COR-L47 (cell line): ENCODE measurements around the gene PTPRK.

Source experiments
- DNase-seq: peaks from one replicate; lab custom pipeline; 2025; lab: John Stamatoyannopoulos, UW

The PTPRK gene

GRCh38 chr6:128242765-128243403, 277.5 kb downstream of the PTPRK start:
- no peak for DNase-seq

GRCh38 chr6:128241216-128241615, 279.2 kb downstream of the PTPRK start:
- no peak for DNase-seq

- no peak for DNase-seq
Measured at GRCh38 chr6:128240024-128240428, 280.4 kb downstream of the PTPRK start.

- no peak for DNase-seq
Measured at GRCh38 chr6:128239146-128239545, 281.3 kb downstream of the PTPRK start.

GRCh38 chr6:128238225-128238624, 282.2 kb downstream of the PTPRK start:
- DNase-seq, result no peak

GRCh38 chr6:128235556-128235955, 284.8 kb downstream of the PTPRK start:
- DNase-seq, result no peak

- DNase-seq, result peak; percentile 68
Measured at GRCh38 chr6:128233531-128233930, 286.9 kb downstream of the PTPRK start.

GRCh38 chr6:128230267-128230989, 290.0 kb downstream of the PTPRK start:
- no peak for DNase-seq

- no peak for DNase-seq
Measured at GRCh38 chr6:128225612-128226011, 294.8 kb downstream of the PTPRK start.

- no peak for DNase-seq
Measured at GRCh38 chr6:128216917-128217316, 303.5 kb downstream of the PTPRK start.

- no peak for DNase-seq
Measured at GRCh38 chr6:128209771-128210170, 310.6 kb downstream of the PTPRK start.

- no peak for DNase-seq
Measured at GRCh38 chr6:128208851-128209580, 311.4 kb downstream of the PTPRK start.

GRCh38 chr6:128208078-128208477, 312.3 kb downstream of the PTPRK start:
- no peak for DNase-seq

GRCh38 chr6:128206610-128207426, 313.6 kb downstream of the PTPRK start:
- no peak for DNase-seq

- no peak for DNase-seq
Measured at GRCh38 chr6:128204616-128205015, 315.8 kb downstream of the PTPRK start.

GRCh38 chr6:128202169-128202765, 318.1 kb downstream of the PTPRK start:
- DNase-seq, result no peak

- no peak for DNase-seq
Measured at GRCh38 chr6:128200789-128201188, 319.6 kb downstream of the PTPRK start.

- no peak for DNase-seq
Measured at GRCh38 chr6:128199461-128199860, 320.9 kb downstream of the PTPRK start.

GRCh38 chr6:128192972-128193371, 327.4 kb downstream of the PTPRK start:
- no peak for DNase-seq

- DNase-seq, result no peak
Measured at GRCh38 chr6:128188678-128189077, 331.7 kb downstream of the PTPRK start.

GRCh38 chr6:128186729-128187128, 333.7 kb downstream of the PTPRK start:
- DNase-seq, result no peak
